Measurements from ENCODE around the gene DAB2. TPM values are rescaled to one million over a fixed set of nuclear protein-coding genes. Genes with fewer than 3 reads are reported as not detected.

DAB2 gene
- total RNA-seq, 2 donors from 2014 or later, result 12.3 to 23.8 TPM

DNA sequence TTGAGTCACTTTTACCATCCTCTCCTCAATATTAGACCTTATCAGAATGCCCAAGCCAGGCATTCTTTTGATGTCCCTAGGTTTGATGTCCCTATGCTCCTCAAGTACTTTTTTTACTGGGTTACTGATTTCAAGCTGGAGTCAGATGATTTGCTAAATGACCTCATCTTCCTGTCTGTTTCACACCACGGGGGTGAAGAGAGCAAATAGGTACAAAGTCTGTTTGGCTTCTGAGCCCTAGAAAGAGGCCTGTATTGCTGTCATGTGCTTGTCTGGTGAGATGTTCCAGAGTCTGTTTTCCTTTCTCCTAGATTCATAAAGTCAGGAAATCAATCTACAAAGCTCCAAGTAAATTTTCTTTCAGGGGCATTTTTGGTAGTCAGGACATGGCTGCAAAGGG, 12.7 kb upstream of the DAB2 start:
- no peaks in the 10 kb centered on the region for H3K36me3 Mint-ChIP-seq (ENCODE audit: low read depth)
- H3K27me3 ChIP-seq (ENCODE audit: control insufficient read depth, insufficient read depth, low read length, poor library complexity, severe bottlenecking), result no peaks in the 10 kb centered on the region
- no peak overlapping the region for H3K27ac Mint-ChIP-seq
- TF ChIP-seq, protein P1, sequence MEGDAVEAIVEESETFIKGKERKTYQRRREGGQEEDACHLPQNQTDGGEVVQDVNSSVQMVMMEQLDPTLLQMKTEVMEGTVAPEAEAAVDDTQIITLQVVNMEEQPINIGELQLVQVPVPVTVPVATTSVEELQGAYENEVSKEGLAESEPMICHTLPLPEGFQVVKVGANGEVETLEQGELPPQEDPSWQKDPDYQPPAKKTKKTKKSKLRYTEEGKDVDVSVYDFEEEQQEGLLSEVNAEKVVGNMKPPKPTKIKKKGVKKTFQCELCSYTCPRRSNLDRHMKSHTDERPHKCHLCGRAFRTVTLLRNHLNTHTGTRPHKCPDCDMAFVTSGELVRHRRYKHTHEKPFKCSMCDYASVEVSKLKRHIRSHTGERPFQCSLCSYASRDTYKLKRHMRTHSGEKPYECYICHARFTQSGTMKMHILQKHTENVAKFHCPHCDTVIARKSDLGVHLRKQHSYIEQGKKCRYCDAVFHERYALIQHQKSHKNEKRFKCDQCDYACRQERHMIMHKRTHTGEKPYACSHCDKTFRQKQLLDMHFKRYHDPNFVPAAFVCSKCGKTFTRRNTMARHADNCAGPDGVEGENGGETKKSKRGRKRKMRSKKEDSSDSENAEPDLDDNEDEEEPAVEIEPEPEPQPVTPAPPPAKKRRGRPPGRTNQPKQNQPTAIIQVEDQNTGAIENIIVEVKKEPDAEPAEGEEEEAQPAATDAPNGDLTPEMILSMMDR (conservative IDR thresholded peaks at IDR 0.05), result no peak
- no peaks in the 10 kb centered on the region for H3K9me3 Mint-ChIP-seq
- WGBS, 2 experiments (ENCODE audit: insufficient coverage in 1 of 2, insufficient read length in 1 of 2), result 65% methylated on average over 1 of the region's 1 CpG; no CpG with 5 or more reads in 1 of the 2 experiments
- no peak for DNase-seq
- no peak overlapping the region for H3K27ac ChIP-seq (ENCODE audit: low read depth, low read length)
- no peaks in the 10 kb centered on the region for H3K4me1 ChIP-seq (ENCODE audit: control insufficient read depth, insufficient read depth, low read length)
- H3K36me3 ChIP-seq (ENCODE audit: control insufficient read depth, insufficient read depth, low read length), result no peaks in the 10 kb centered on the region
- no peaks in the 10 kb centered on the region for H3K27me3 Mint-ChIP-seq (ENCODE audit: insufficient read depth)
- no peaks in the 10 kb centered on the region for H3K9me3 ChIP-seq (ENCODE audit: control insufficient read depth, low read length)
- no peak overlapping the region for H3K9ac ChIP-seq (ENCODE audit: extremely low read depth, low read length, poor library complexity, severe bottlenecking)
- H3K4me3 Mint-ChIP-seq, result no peak overlapping the region
- peaks cover 6% of the 10 kb centered on the region for H3K4me1 Mint-ChIP-seq
- no peak overlapping the region for H3K4me3 ChIP-seq (ENCODE audit: low read length)

DNA sequence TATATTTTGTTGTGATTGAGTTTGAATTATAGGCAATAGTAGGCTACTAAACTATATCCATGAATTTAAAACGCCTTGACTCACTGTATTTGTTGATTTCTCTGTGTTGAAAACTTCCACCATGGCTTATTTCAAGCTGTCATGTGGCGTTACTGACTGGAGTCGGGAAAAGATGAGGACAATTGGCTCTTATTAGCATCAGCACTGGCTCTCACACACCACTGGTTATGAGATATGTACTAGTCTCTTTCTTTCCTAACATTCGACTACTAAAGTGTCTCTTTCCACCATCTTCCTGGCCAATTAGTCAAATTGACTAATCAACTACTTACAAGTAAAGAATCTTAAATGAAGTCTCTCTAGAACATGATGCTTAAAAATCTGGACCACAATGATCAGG, 9.1 kb upstream of the DAB2 start:
- Mint-ChIP-seq H3K4me3 (no peak overlapping the region), H3K27me3 (ENCODE audit: insufficient read depth) (no peaks in the 10 kb centered on the region), H3K4me1 (peaks cover 6% of the 10 kb centered on the region), H3K27ac (no peak overlapping the region), H3K36me3 (ENCODE audit: low read depth) (no peaks in the 10 kb centered on the region), H3K9me3 (no peaks in the 10 kb centered on the region)
- H3K9me3 ChIP-seq (ENCODE audit: control insufficient read depth, low read length), result no peaks in the 10 kb centered on the region
- no peaks in the 10 kb centered on the region for H3K27me3 ChIP-seq (ENCODE audit: control insufficient read depth, insufficient read depth, low read length, poor library complexity, severe bottlenecking)
- 66 to 77% methylated on average over 4 of the region's 4 CpGs for WGBS, 2 experiments (ENCODE audit: insufficient coverage in 1 of 2, insufficient read length in 1 of 2)
- H3K9ac ChIP-seq (ENCODE audit: extremely low read depth, low read length, poor library complexity, severe bottlenecking), result no peak overlapping the region
- H3K4me1 ChIP-seq (ENCODE audit: control insufficient read depth, insufficient read depth, low read length), result no peaks in the 10 kb centered on the region
- H3K27ac ChIP-seq (ENCODE audit: low read depth, low read length), result no peak overlapping the region
- no peak for DNase-seq
- no peaks in the 10 kb centered on the region for H3K36me3 ChIP-seq (ENCODE audit: control insufficient read depth, insufficient read depth, low read length)
- TF ChIP-seq, protein P1 (conservative IDR thresholded peaks at IDR 0.05), result no peak
- no peak overlapping the region for H3K4me3 ChIP-seq (ENCODE audit: low read length)

DNA sequence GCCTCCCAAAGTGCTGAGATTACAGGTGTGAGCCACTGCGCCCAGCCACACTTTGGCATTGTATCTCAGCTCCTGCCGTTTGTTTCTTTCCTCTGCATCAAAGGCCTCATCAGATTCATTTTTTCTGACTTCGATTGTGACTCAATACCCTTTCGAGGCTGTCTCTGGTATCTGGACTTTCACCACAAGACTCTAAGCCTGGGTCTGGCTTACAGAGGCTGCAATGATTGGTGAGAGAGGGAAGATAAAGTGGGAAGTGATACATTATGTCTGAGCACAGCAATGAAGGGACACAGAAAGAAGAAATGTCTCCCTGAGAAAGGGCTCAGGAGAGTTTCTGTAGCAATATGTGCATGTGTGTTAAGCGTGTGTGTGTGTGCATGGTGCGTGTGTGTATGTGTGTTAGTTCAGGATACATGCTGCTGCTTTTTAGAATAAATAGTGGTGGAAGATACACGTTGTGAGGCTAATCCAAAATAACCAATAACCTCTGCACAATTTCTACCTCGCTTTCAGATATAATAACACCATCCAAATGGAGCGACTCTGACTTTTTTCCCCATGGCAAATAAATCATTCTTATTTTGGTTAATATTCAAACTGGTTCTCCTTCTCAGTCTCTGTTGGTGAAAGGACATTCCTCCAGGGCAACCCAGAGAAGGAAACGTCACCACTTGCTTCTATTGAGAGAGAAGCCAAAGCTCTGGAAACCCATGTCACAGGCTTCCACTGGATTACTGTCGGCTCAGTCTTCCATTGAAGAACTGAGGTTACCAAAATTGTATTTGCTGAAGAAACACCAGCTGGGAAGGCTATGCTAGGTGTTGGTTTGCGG, 8.1 kb upstream of the DAB2 start:
- peaks cover 6% of the 10 kb centered on the region for H3K4me1 Mint-ChIP-seq
- DNase-seq, result no peak
- Histone ChIP-seq H3K9me3 (ENCODE audit: control insufficient read depth, low read length) (no peaks in the 10 kb centered on the region), H3K27me3 (ENCODE audit: control insufficient read depth, insufficient read depth, low read length, poor library complexity, severe bottlenecking) (no peaks in the 10 kb centered on the region), H3K27ac (ENCODE audit: low read depth, low read length) (no peak overlapping the region), H3K9ac (ENCODE audit: extremely low read depth, low read length, poor library complexity, severe bottlenecking) (no peak overlapping the region), H3K4me3 (ENCODE audit: low read length) (no peak overlapping the region), H3K36me3 (ENCODE audit: control insufficient read depth, insufficient read depth, low read length) (no peaks in the 10 kb centered on the region), H3K4me1 (ENCODE audit: control insufficient read depth, insufficient read depth, low read length) (no peaks in the 10 kb centered on the region)
- H3K4me3 Mint-ChIP-seq, result no peak overlapping the region
- H3K27me3 Mint-ChIP-seq (ENCODE audit: insufficient read depth), result no peaks in the 10 kb centered on the region
- H3K9me3 Mint-ChIP-seq, result no peaks in the 10 kb centered on the region
- 84 to 91% methylated on average over 10 to 12 of the region's 12 CpGs for WGBS, 2 experiments (ENCODE audit: insufficient coverage in 1 of 2, insufficient read length in 1 of 2)
- H3K27ac Mint-ChIP-seq, result no peak overlapping the region
- TF ChIP-seq, protein P1 (conservative IDR thresholded peaks at IDR 0.05), result no peak
- no peaks in the 10 kb centered on the region for H3K36me3 Mint-ChIP-seq (ENCODE audit: low read depth)
